Neuronal stem cell (in vitro differentiated cells): ENCODE results near the gene PADI4.

Experiments used
- DNase-seq: peaks from one replicate; pipeline ENCODE4 v3.0.0-alpha.2; 2013; ENCODE audit warnings: low spot score
- H2AFZ ChIP-seq: one replicate; pipeline ENCODE4 v1.6.1; 2013; ENCODE audit warnings: mild to moderate bottlenecking, low read length, inconsistent platforms
- H2AK5ac ChIP-seq: 2 replicates; pipeline ENCODE4 v1.6.1; 2013; ENCODE audit warnings: low read depth, mild to moderate bottlenecking, inconsistent platforms, low read length, moderate library complexity, mixed read lengths
- H2BK120ac ChIP-seq: 2 replicates; pipeline ENCODE4 v1.6.1; 2013; ENCODE audit warnings: low read depth, mild to moderate bottlenecking, inconsistent platforms, low read length, moderate library complexity, mixed read lengths
- H2BK12ac ChIP-seq: one replicate; pipeline ENCODE4 v1.6.1; 2013; ENCODE audit warnings: low read length, inconsistent platforms
- H2BK15ac ChIP-seq: 2 replicates; pipeline ENCODE4 v1.6.1; 2013; ENCODE audit warnings: mild to moderate bottlenecking, low read length, inconsistent platforms, mixed read lengths
- H2BK5ac ChIP-seq: one replicate; pipeline ENCODE4 v1.6.1; 2013; ENCODE audit warnings: inconsistent platforms, mild to moderate bottlenecking, low read length, moderate library complexity
- H3K14ac ChIP-seq: one replicate; pipeline ENCODE4 v1.6.1; 2013; ENCODE audit warnings: low read length, inconsistent platforms
- H3K18ac ChIP-seq: 2 replicates; pipeline ENCODE4 v1.6.1; 2013; ENCODE audit warnings: low read length, inconsistent platforms
- H3K23ac ChIP-seq: 2 replicates; pipeline ENCODE4 v1.6.1; 2013; ENCODE audit warnings: low read depth, mild to moderate bottlenecking, mixed read lengths, low read length, inconsistent platforms; ENCODE audit not compliant: poor library complexity
- H3K27ac ChIP-seq: replicated peaks from 3 replicates; pipeline ENCODE4 v1.5.1; 2013; ENCODE audit warnings: low read length, inconsistent platforms
- H3K27me3 ChIP-seq, 3 experiments: 2 replicates each; pipeline ENCODE4 v1.6.1; 2013; ENCODE audit warnings: low read length in 3 of 3, mild to moderate bottlenecking in 2 of 3, inconsistent platforms in 1 of 3, low read depth in 1 of 3, mixed read lengths in 1 of 3, moderate library complexity in 1 of 3; ENCODE audit not compliant: control insufficient read depth in 3 of 3, insufficient read depth in 3 of 3
- H3K36me3 ChIP-seq, 2 donors: replicated peaks in 1 of 2; 2 replicates each; pipeline ENCODE4 v1.6.1; 2013; ENCODE audit warnings: low read length in 2 of 2; ENCODE audit not compliant: control insufficient read depth in 2 of 2, insufficient read depth in 2 of 2
- H3K4ac ChIP-seq: 2 replicates; pipeline ENCODE4 v1.6.1; 2013; ENCODE audit warnings: inconsistent platforms, mild to moderate bottlenecking, low read length, moderate library complexity
- H3K4me1 ChIP-seq, 2 donors: 1 replicate in 1 of 2; 2 replicates in 1 of 2; pipeline ENCODE4 v1.6.1; 2013; ENCODE audit warnings: low read length in 2 of 2, low read depth in 1 of 2; ENCODE audit not compliant: control insufficient read depth in 2 of 2, insufficient read depth in 1 of 2
- H3K4me2 ChIP-seq: one replicate; pipeline ENCODE4 v1.6.1; 2013; ENCODE audit warnings: mild to moderate bottlenecking, low read length, inconsistent platforms; ENCODE audit not compliant: insufficient read depth, poor library complexity, severe bottlenecking
- H3K4me3 ChIP-seq, 2 donors: 2 replicates each; pipeline ENCODE4 v1.5.1; 2013; ENCODE audit warnings: low read length in 2 of 2, mild to moderate bottlenecking in 2 of 2, inconsistent platforms in 1 of 2, moderate library complexity in 1 of 2
- H3K79me1 ChIP-seq: one replicate; pipeline ENCODE4 v1.6.1; 2013; ENCODE audit warnings: low read depth, mild to moderate bottlenecking, inconsistent platforms, low read length, moderate library complexity
- H3K9ac ChIP-seq: one replicate; pipeline ENCODE4 v1.6.1; 2013; ENCODE audit warnings: mild to moderate bottlenecking, low read depth, low read length, inconsistent platforms; ENCODE audit not compliant: poor library complexity
- H3K9me3 ChIP-seq, 2 donors: replicated peaks in 1 of 2; 2 replicates each; pipeline versions ENCODE3 to v1.6.1; 2013; ENCODE audit warnings: low read length in 2 of 2, mild to moderate bottlenecking in 2 of 2, inconsistent platforms in 1 of 2, low read depth in 1 of 2, mixed read lengths in 1 of 2, moderate library complexity in 1 of 2; ENCODE audit not compliant: control insufficient read depth in 2 of 2, insufficient read depth in 1 of 2
- H4K8ac ChIP-seq: one replicate; pipeline ENCODE4 v1.6.1; 2013; ENCODE audit warnings: low read depth, mild to moderate bottlenecking, inconsistent platforms, low read length, moderate library complexity
- H4K91ac ChIP-seq: one replicate; pipeline ENCODE4 v1.6.1; 2013; ENCODE audit warnings: low read length, low read depth, mild to moderate bottlenecking, inconsistent platforms; ENCODE audit not compliant: poor library complexity
- WGBS, 2 donors: extraction: QIAGEN DNeasy Blood & Tissue Kit; methylation state at CpG; one replicate each; pipeline ENCODE4 v1.1.7; 2013; ENCODE audit warnings: missing lambda C conversion rate in 2 of 2, mixed read lengths in 1 of 2; ENCODE audit not compliant: insufficient read length in 2 of 2, insufficient replicate concordance in 1 of 2; ENCODE audit errors: extremely low coverage in 2 of 2; 5-methylcytosine and 5-hydroxymethylcytosine counted together

The PADI4 gene

DNA sequence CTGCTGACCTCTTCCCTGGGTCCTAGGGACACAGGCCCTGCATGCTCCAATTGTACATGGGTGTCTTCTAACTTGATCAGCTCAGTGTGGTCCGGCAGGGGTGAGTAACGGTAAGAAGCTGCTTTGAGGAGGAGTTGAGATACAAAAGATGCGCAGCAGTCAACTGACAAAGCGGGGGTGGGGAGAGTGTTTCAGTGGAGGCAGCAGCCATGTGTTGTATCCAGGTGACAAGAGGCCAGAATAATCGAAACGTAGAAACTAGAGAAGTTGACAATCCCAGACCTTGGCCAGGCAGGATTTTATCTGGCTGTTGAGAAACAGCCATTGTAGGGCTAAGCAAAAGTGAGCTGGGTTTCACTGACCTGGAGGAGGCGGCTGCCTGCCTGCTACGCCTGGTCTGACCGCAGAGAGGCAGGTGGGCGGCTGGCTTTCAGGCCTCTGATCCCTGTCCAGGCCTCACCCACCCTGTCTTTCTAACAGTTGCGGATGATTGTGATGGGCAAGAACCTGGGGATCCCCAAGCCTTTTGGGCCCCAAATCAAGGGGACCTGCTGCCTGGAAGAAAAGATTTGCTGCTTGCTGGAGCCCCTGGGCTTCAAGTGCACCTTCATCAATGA is 92.8 kb downstream of the PADI4 start:
- no peak overlapping the region for H3K23ac ChIP-seq
- H2BK15ac ChIP-seq, result peak overlapping the region; percentile 3
- no peak overlapping the region for H3K4ac ChIP-seq
- H3K27me3 ChIP-seq, result peaks cover 0 to 22% (median 0%) of the 10 kb centered on the region in 3 experiments
- H2AK5ac ChIP-seq, result no peak overlapping the region
- H3K9ac ChIP-seq, result no peak overlapping the region
- H3K9me3 ChIP-seq, result no peaks in the 10 kb centered on the region
- no peak overlapping the region for H4K8ac ChIP-seq
- H3K4me1 ChIP-seq, result peaks cover 6 to 23% of the 10 kb centered on the region in 2 donors
- H3K14ac ChIP-seq, result peak overlapping the region; percentile 14
- H3K36me3 ChIP-seq, result peaks cover 3 to 4% of the 10 kb centered on the region in 2 donors
- H2BK120ac ChIP-seq, result no peak overlapping the region
- WGBS, 2 donors, result no CpG with 5 or more reads among the region's 11 CpGs
- no peak overlapping the region for H3K4me3 ChIP-seq
- no peak overlapping the region for H2BK12ac ChIP-seq
- no peak overlapping the region for H3K27ac ChIP-seq
- H3K18ac ChIP-seq, result peak overlapping the region; percentile 35
- no peaks in the 10 kb centered on the region for H3K79me1 ChIP-seq
- H2AFZ ChIP-seq, result no peak overlapping the region
- H2BK5ac ChIP-seq, result peak overlapping the region; percentile 16
- H3K4me2 ChIP-seq, result no peak overlapping the region
- no peak overlapping the region for H4K91ac ChIP-seq
- DNase-seq, result no peak

- Histone ChIP-seq H2BK5ac (no peak overlapping the region), H3K4ac (no peak overlapping the region), H3K18ac (peak overlapping the region; percentile 61), H2BK120ac (peak overlapping the region; percentile 95), H2AK5ac (peak overlapping the region; percentile 86), H2BK12ac (no peak overlapping the region), H3K4me1 (peaks cover 6 to 24% of the 10 kb centered on the region in 2 donors), H4K8ac (peak overlapping the region; percentile 32), H2BK15ac (peak overlapping the region; percentile 3), H3K14ac (peak overlapping the region; percentile 14), H3K27me3 (peaks cover 0 to 15% (median 0%) of the 10 kb centered on the region in 3 experiments), H2AFZ (no peak overlapping the region), H3K27ac (no peak overlapping the region), H3K9me3 (no peaks in the 10 kb centered on the region), H4K91ac (peak overlapping the region; percentile 64), H3K23ac (peak overlapping the region; percentile 11), H3K4me3 (no peak overlapping the region), H3K36me3 (peaks cover 4 to 11% of the 10 kb centered on the region in 2 donors), H3K79me1 (no peaks in the 10 kb centered on the region), H3K4me2 (no peak overlapping the region), H3K9ac (peak overlapping the region; percentile 67)
- no peak for DNase-seq
- WGBS, 2 donors, result no CpG with 5 or more reads among the region's 4 CpGs
Observed at GRCh38 chr1:17401841-17402240, 93.8 kb downstream of the PADI4 start.

DNA sequence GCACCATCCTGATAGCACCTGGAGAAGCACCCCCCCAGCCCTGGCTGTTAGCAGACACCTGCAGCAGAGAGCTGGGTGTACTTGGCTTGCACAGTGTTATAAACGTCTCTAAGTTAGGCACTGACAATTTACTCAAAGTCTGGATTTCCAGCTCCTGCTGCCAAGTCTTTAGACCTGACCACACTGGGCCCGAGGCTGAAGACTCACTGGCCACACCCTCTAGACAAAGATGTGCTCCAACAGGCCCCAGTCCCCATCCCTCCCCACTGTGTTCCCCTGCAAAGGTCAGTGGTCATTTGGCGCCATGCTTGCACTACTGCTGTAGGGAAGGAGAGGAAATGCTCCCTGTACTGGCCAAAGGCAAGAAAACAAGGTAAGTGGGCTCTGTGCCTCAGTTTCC is 95.1 kb downstream of the PADI4 start:
- Histone ChIP-seq H3K9me3 (no peaks in the 10 kb centered on the region), H3K27me3 (peaks cover 0 to 3% (median 0%) of the 10 kb centered on the region in 3 experiments), H2BK120ac (no peak overlapping the region), H3K14ac (no peak overlapping the region), H4K8ac (no peak overlapping the region), H3K27ac (no peak overlapping the region), H3K18ac (no peak overlapping the region), H2BK15ac (no peak overlapping the region), H2AK5ac (no peak overlapping the region), H3K23ac (no peak overlapping the region), H2BK5ac (no peak overlapping the region), H3K79me1 (peaks cover 3% of the 10 kb centered on the region), H3K4me1 (peaks cover 6 to 24% of the 10 kb centered on the region in 2 donors), H3K9ac (no peak overlapping the region), H3K4me2 (no peak overlapping the region), H3K4me3 (no peak overlapping the region), H2BK12ac (no peak overlapping the region), H3K4ac (no peak overlapping the region), H2AFZ (no peak overlapping the region), H3K36me3 (peaks cover 11 to 21% of the 10 kb centered on the region in 2 donors), H4K91ac (no peak overlapping the region)
- DNase-seq, result no peak
- WGBS, 2 donors, result no CpG with 5 or more reads among the region's 3 CpGs

- H3K18ac ChIP-seq, result peak overlapping the region; percentile 81
- no peak overlapping the region for H3K14ac ChIP-seq
- H2AFZ ChIP-seq, result no peak overlapping the region
- DNase-seq, result no peak
- no peak overlapping the region for H2BK120ac ChIP-seq
- H2BK5ac ChIP-seq, result peak overlapping the region; percentile 24
- no peak overlapping the region for H2BK12ac ChIP-seq
- no peak overlapping the region for H3K4ac ChIP-seq
- H3K23ac ChIP-seq, result no peak overlapping the region
- H3K36me3 ChIP-seq, result peaks cover 19 to 32% of the 10 kb centered on the region in 2 donors
- peaks cover 3% of the 10 kb centered on the region for H3K79me1 ChIP-seq
- H4K91ac ChIP-seq, result no peak overlapping the region
- no peak overlapping the region for H2AK5ac ChIP-seq
- no peak overlapping the region for H3K4me3 ChIP-seq
- WGBS, 2 donors, result no CpG with 5 or more reads among the region's 15 CpGs
- H3K9me3 ChIP-seq, result no peaks in the 10 kb centered on the region
- no peak overlapping the region for H4K8ac ChIP-seq
- H3K27ac ChIP-seq, result peak overlapping the region; percentile 22
- H3K4me1 ChIP-seq, result peaks cover 6 to 24% of the 10 kb centered on the region in 2 donors
- H3K4me2 ChIP-seq, result no peak overlapping the region
- peak overlapping the region; percentile 30 for H3K9ac ChIP-seq
- H3K27me3 ChIP-seq, result no peaks in the 10 kb centered on the region
- H2BK15ac ChIP-seq, result no peak overlapping the region
Observed at GRCh38 chr1:17404034-17404684, 96.2 kb downstream of the PADI4 start.
